ENCODE results near the gene RTN4RL1. TPM values are rescaled to one million over a fixed set of nuclear protein-coding genes. Genes with fewer than 3 reads are reported as not detected.

RTN4RL1 gene
- total RNA-seq, 2 donors from 2014 or later: 0.32 to 0.37 TPM

DNA sequence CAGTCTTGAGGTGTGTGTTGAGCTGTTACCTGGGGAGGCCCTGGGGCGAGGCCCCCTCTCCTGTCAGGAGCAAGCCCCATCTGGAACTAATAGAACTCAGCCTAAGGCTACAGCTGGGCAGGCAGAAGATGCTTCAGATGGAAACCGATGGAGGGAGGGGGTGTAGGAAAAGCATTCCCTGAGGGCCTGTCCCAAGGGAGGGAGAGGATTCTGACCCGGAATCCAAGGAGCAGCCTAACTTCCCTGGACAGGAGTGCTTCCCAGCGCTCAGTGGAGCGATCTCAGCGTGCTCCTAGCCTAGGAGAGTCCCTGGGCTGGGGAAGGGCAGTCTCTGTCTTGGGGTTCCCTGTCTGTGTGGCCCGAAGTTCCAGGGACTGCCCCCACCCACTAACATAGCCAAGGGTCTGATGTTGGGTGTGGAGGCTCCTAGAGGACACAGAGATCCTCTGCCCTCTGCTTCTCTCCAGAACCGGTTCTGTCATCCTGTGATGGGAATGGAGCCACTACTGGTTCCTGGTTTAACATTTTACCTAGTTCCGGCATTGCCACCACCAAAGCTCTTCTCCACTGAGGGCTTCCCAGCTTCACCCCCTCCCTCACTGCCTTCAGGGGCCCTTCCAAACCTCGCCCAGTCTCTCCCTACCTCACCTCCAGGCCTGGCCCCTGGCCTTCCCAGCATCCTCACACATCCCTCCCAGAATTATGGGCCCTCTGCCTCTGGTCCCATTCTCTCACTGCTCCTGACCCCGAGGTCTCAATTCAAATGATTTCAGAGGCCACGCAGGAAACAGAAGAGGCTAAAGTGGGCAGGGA lies 58.7 kb downstream of the RTN4RL1 start:
- Histone ChIP-seq H3K4me1 (no peaks in the 10 kb centered on the region), H3K9me3 (no peaks in the 10 kb centered on the region), H3K36me3 (no peaks in the 10 kb centered on the region), H3K9ac (ENCODE audit: low read depth in 2 of 2, low read length in 2 of 2) (no peak overlapping the region), H3K27ac (no peak overlapping the region), H3K4me3 (no peak overlapping the region), H3K27me3 (no peaks in the 10 kb centered on the region)
- no peak for DNase-seq
- intact Hi-C loops (cut with DNase I): no loop called here
- TF ChIP-seq, protein P1, sequence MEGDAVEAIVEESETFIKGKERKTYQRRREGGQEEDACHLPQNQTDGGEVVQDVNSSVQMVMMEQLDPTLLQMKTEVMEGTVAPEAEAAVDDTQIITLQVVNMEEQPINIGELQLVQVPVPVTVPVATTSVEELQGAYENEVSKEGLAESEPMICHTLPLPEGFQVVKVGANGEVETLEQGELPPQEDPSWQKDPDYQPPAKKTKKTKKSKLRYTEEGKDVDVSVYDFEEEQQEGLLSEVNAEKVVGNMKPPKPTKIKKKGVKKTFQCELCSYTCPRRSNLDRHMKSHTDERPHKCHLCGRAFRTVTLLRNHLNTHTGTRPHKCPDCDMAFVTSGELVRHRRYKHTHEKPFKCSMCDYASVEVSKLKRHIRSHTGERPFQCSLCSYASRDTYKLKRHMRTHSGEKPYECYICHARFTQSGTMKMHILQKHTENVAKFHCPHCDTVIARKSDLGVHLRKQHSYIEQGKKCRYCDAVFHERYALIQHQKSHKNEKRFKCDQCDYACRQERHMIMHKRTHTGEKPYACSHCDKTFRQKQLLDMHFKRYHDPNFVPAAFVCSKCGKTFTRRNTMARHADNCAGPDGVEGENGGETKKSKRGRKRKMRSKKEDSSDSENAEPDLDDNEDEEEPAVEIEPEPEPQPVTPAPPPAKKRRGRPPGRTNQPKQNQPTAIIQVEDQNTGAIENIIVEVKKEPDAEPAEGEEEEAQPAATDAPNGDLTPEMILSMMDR (IDR thresholded peaks at IDR 0.05): no peak

- intact Hi-C loops (cut with DNase I): no loop called here
- Histone ChIP-seq H3K4me1 (no peaks in the 10 kb centered on the region), H3K9ac (ENCODE audit: low read depth in 2 of 2, low read length in 2 of 2) (no peak overlapping the region), H3K9me3 (no peaks in the 10 kb centered on the region), H3K27ac (no peak overlapping the region), H3K4me3 (no peak overlapping the region), H3K36me3 (no peaks in the 10 kb centered on the region), H3K27me3 (no peaks in the 10 kb centered on the region)
- TF ChIP-seq, protein P1 (IDR thresholded peaks at IDR 0.05): no peak
- no peak for DNase-seq
Measured at GRCh38 chr17:1965556-1966273, 59.4 kb downstream of the RTN4RL1 start.

- H3K9me3 ChIP-seq: no peaks in the 10 kb centered on the region
- no peak overlapping the region for H3K27ac ChIP-seq
- intact Hi-C loops (cut with DNase I): no loop called here
- no peak overlapping the region for H3K4me3 ChIP-seq
- H3K27me3 ChIP-seq: no peaks in the 10 kb centered on the region
- no peak overlapping the region for H3K9ac ChIP-seq (ENCODE audit: low read depth in 2 of 2, low read length in 2 of 2)
- no peaks in the 10 kb centered on the region for H3K4me1 ChIP-seq
- TF ChIP-seq, protein P1 (IDR thresholded peaks at IDR 0.05): no peak
- no peaks in the 10 kb centered on the region for H3K36me3 ChIP-seq
- DNase-seq: no peak
Measured at GRCh38 chr17:1963250-1963649, 61.9 kb downstream of the RTN4RL1 start.

- Histone ChIP-seq H3K36me3 (no peaks in the 10 kb centered on the region), H3K27ac (no peak overlapping the region), H3K4me1 (no peaks in the 10 kb centered on the region), H3K4me3 (no peak overlapping the region), H3K27me3 (no peaks in the 10 kb centered on the region), H3K9ac (ENCODE audit: low read depth in 2 of 2, low read length in 2 of 2) (no peak overlapping the region), H3K9me3 (no peaks in the 10 kb centered on the region)
- DNase-seq: no peak
- intact Hi-C loops (cut with DNase I): no loop called here
- TF ChIP-seq, protein P1 (IDR thresholded peaks at IDR 0.05): no peak
Measured at GRCh38 chr17:1961189-1961588, 63.9 kb downstream of the RTN4RL1 start.

DNA sequence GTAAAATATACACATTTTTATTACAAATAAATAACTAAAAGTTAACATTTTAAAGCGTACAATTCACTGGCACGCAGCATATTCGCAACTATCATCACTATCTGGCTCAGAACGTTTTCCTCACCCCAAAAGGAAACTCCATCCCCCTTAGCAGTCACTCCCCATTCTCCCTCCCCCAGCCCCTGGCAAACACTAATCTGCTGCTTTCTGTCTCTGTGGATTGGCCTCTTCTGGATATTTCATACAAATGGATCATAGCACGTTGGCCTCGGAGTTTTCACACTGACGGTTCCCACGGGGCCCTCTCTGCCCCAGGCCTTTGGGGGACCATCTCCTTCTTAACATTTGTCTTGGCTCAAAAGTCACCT lies 64.6 kb downstream of the RTN4RL1 start:
- no peak for DNase-seq
- Histone ChIP-seq H3K9me3 (no peaks in the 10 kb centered on the region), H3K27me3 (no peaks in the 10 kb centered on the region), H3K27ac (no peak overlapping the region), H3K9ac (ENCODE audit: low read depth in 2 of 2, low read length in 2 of 2) (no peak overlapping the region), H3K4me3 (no peak overlapping the region), H3K36me3 (no peaks in the 10 kb centered on the region), H3K4me1 (no peaks in the 10 kb centered on the region)
- TF ChIP-seq, protein P1 (IDR thresholded peaks at IDR 0.05): no peak
- intact Hi-C loops (cut with DNase I): no loop called here

Measured in colonic mucosa (tissue), 4 donors.